K562 (cell line): ENCODE measurements around the gene GALM. TPM values are rescaled to one million over a fixed set of nuclear protein-coding genes. Genes with fewer than 3 reads are reported as not detected.
A peak's percentile ranks its signal among the peaks of the same experiment; 100 is the strongest.

ENCODE experiments used
- ATF1 ChIP-seq, 2 experiments: fragments of 450-650 bp in 1 of 2; IDR thresholded peaks; 2 replicates each; pipeline ENCODE4 v1.6.1; 2016; ENCODE audit warnings: missing compliant biosample characterization in 1 of 2, missing genetic modification characterization in 1 of 2
- CBX8 ChIP-seq: fragments of 200-600 bp; sonication (generic); IDR thresholded peaks from 2 replicates; pipeline ENCODE4 v1.6.1; 2012; ENCODE audit warnings: borderline replicate concordance, mixed run types, low read depth, mild to moderate bottlenecking, moderate library complexity, mixed read lengths, low read length, control low read depth, inconsistent platforms; ENCODE audit not compliant: poor library complexity, severe bottlenecking; ENCODE audit errors: extremely low read depth
- GATAD2A ChIP-seq: fragments of 450-650 bp; IDR thresholded peaks from 2 replicates; pipeline ENCODE4 v1.6.1; 2017
- HDAC2 ChIP-seq: fragments of 450-650 bp; IDR thresholded peaks from 2 replicates; pipeline ENCODE4 v1.6.1; 2016; ENCODE audit warnings: mild to moderate bottlenecking
- MAFF ChIP-seq: IDR thresholded peaks from 2 replicates; pipeline ENCODE4 v1.6.1; 2012; ENCODE audit warnings: low read length, improper control_type of control experiment
- MAFK ChIP-seq: IDR thresholded peaks from 2 replicates; pipeline ENCODE4 v1.6.1; 2011; ENCODE audit warnings: low read length, improper control_type of control experiment
- MCM5 ChIP-seq: fragments of 450-650 bp; IDR thresholded peaks from 2 replicates; pipeline ENCODE4 v1.6.1; 2016; ENCODE audit warnings: low read depth
- NELFE ChIP-seq: IDR thresholded peaks from 2 replicates; pipeline ENCODE4 v1.6.1; 2011; ENCODE audit warnings: mild to moderate bottlenecking; ENCODE audit not compliant: insufficient read depth, insufficient read length
- NRF1 ChIP-seq, 2 experiments: fragments of 450-650 bp; IDR thresholded peaks in 1 of 2; conservative IDR thresholded peaks in 1 of 2; 2 replicates each; pipeline ENCODE4 v1.6.1; 2014; ENCODE audit warnings: mild to moderate bottlenecking in 2 of 2
- RFX7 ChIP-seq: fragments of 250-450 bp; sonication (Bioruptor Pico); IDR thresholded peaks from 2 replicates; pipeline ENCODE4 v1.5.1; 2021; ENCODE audit warnings: mild to moderate bottlenecking
- SAFB2 ChIP-seq: fragments of 200-400 bp; formaldehyde crosslinking; IDR thresholded peaks from 2 replicates; pipeline ENCODE4 v1.6.1; 2018; ENCODE audit warnings: borderline replicate concordance, low read length, low read depth, moderate library complexity; ENCODE audit not compliant: severe bottlenecking
- SIX5 ChIP-seq, 2 experiments: IDR thresholded peaks; 2 replicates each; pipeline ENCODE4 v1.6.1; 2011; ENCODE audit warnings: low read length in 2 of 2, borderline replicate concordance in 1 of 2, low read depth in 1 of 2, mild to moderate bottlenecking in 1 of 2, moderate library complexity in 1 of 2; ENCODE audit not compliant: insufficient read depth in 1 of 2
- SMAD2 ChIP-seq: fragments of 150-350 bp; IDR thresholded peaks from 2 replicates; pipeline ENCODE4 v1.6.1; 2014; ENCODE audit warnings: low read depth, mild to moderate bottlenecking, low read length
- SPI1 ChIP-seq: IDR thresholded peaks from 2 replicates; pipeline ENCODE4 v1.6.1; 2011; ENCODE audit warnings: low read depth, low read length, control low read depth, borderline replicate concordance
- ZC3H8 ChIP-seq: fragments of 450-650 bp; IDR thresholded peaks from 2 replicates; pipeline ENCODE4 v1.6.1; 2017
- ZFP30 ChIP-seq: fragments of 250-450 bp; sonication (Bioruptor Pico); IDR thresholded peaks from 2 replicates; pipeline ENCODE4 v1.8.0; 2022; ENCODE audit warnings: moderate library complexity, mild to moderate bottlenecking, inconsistent platforms, borderline replicate concordance
- polyA plus RNA-seq, 8 experiments: library from polyadenylated mRNA; depleted of rRNA in 4 of 8; stranded (reverse) in 5 of 8; unstranded in 3 of 8; fragments of >200 nt; fragmentation: Nextera tagmentation in 2 of 8; fragmentation: Illumina TruSeq in 1 of 8; extraction: Ambion mirVana in 2 of 8; extraction: Trizol in 1 of 8; gene quantifications; 2 replicates each; pipeline versions ENCODE4 v1.2.1 to v1.2.3, GENCODE V29; 2011 to 2014; ENCODE audit warnings: inconsistent platforms in 1 of 8, missing spikeins in 1 of 8
- total RNA-seq, 7 experiments: library from RNA; depleted of rRNA in 6 of 7; stranded (reverse); fragments of >200 nt in 6 of 7; fragmentation: Illumina TruSeq in 2 of 7; extraction: Trizol in 2 of 7; gene quantifications; 2 replicates each; pipeline versions ENCODE4 v1.2.1 to v1.2.3, GENCODE V29; 2011 to 2021; ENCODE audit warnings: low replicate concordance in 1 of 7
- TF ChIP-seq, protein P1 (sequence below), 2 experiments: fragments of 200-800 bp in 1 of 2; sonication (Bioruptor generic) in 1 of 2; sonication (generic) in 1 of 2; formaldehyde crosslinking in 1 of 2; IDR thresholded peaks in 1 of 2; conservative IDR thresholded peaks in 1 of 2; 2 replicates each; pipeline versions ENCODE4 v1.5.0 to v1.6.1; 2016 to 2020; ENCODE audit warnings: missing compliant biosample characterization in 1 of 2, missing genetic modification characterization in 1 of 2, missing genetic modification reagents in 1 of 2
- TF ChIP-seq, protein P2 (sequence below): sonication (generic); formaldehyde crosslinking; IDR thresholded peaks from 2 replicates; pipeline ENCODE4 v1.9.0; 2022; ENCODE audit warnings: mild to moderate bottlenecking, missing genetic modification reagents
- TF ChIP-seq, protein P3 (sequence below): sonication (generic); formaldehyde crosslinking; IDR thresholded peaks from 2 replicates; pipeline ENCODE4 v1.9.0; 2022; ENCODE audit warnings: mild to moderate bottlenecking, missing genetic modification reagents
- TF ChIP-seq, protein P4 (sequence below): sonication (generic); formaldehyde crosslinking; IDR thresholded peaks from 2 replicates; pipeline ENCODE4 v1.4.0; 2020; ENCODE audit warnings: mild to moderate bottlenecking, missing genetic modification reagents
- TF ChIP-seq, protein P5 (sequence below): sonication (generic); formaldehyde crosslinking; IDR thresholded peaks from 2 replicates; pipeline ENCODE4 v1.8.0; 2022; ENCODE audit warnings: missing genetic modification reagents, mild to moderate bottlenecking, moderate library complexity, borderline replicate concordance

The GALM gene
- total and polyA plus RNA-seq, 9 of the 15 experiments (the other 6 are each of a cell fraction or from before 2014, with no cell fraction given): 22.1 to 51.7 (median 27.9) TPM

DNA sequence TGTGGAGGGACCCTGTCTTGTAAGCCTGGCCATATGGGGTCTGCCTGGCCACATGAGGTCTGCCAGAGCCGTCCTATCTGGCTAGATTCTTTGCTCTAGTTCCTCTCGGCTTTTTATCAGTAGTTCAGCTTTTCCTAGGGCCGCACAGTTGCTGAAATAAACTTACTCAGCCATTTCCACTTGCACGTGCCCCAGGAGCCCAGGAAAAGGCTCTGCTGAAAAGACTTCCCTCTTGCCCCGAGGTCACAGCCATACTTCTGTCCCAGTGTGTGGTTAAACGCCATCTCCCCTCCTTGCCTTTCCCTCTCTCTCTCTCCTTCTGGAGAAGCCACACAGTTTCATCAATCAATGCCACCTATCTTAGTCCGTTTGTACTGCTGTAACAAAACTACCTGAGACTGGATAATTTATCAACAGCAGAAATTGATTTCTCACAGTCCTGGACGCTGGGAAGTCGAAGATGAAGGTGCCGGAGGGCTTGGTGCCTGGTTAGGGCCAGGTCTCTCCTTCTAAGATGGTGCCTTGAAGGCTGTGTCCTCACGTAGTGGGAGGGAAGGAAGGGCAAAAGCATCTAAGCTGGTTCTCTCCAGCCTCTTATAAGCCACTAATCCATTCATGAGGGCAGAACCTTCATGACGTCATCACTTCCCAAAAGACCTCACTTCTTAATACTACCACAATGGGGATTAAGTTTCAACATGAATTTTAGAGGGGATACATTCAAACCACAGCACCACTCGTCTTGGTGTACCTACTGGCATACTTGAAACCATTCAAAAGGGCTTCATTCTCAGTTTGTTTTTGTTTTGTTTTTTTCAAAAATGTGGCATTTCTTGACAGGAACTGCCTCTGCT is 11.2 kb upstream of the GALM start (continued):
- TF ChIP-seq, protein P1, sequence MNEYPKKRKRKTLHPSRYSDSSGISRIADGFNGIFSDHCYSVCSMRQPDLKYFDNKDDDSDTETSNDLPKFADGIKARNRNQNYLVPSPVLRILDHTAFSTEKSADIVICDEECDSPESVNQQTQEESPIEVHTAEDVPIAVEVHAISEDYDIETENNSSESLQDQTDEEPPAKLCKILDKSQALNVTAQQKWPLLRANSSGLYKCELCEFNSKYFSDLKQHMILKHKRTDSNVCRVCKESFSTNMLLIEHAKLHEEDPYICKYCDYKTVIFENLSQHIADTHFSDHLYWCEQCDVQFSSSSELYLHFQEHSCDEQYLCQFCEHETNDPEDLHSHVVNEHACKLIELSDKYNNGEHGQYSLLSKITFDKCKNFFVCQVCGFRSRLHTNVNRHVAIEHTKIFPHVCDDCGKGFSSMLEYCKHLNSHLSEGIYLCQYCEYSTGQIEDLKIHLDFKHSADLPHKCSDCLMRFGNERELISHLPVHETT (CRISPR knock-in tag; conservative IDR thresholded peaks at IDR 0.05 in 1 of 2, IDR thresholded peaks at IDR 0.05 in 1 of 2): peak in 1 of 2 experiments; percentile 46; a peak in 1 of 4 replicates
- TF ChIP-seq MAFK (0 out of 2 replicates have a peak, but pooled peaks have one; percentile 22), CBX8 (no peak), ATF1 (CRISPR knock-in tag; IDR thresholded peaks at IDR 0.05) (no peak), ATF1 (tag; IDR thresholded peaks at IDR 0.05) (peak; percentile 86), SMAD2 (no peak), ZFP30 (CRISPR knock-in tag) (no peak), SIX5 (IDR thresholded peaks at IDR 0.05; ENCODE audit: borderline replicate concordance in 1 of 2, insufficient read depth in 1 of 2, low read depth in 1 of 2, low read length in 2 of 2) (no peak), NRF1 (conservative IDR thresholded peaks at IDR 0.05 in 1 of 2, IDR thresholded peaks at IDR 0.05 in 1 of 2) (no peak), ZC3H8 (no peak), SAFB2 (no peak), RFX7 (CRISPR knock-in tag) (no peak), NELFE (no peak), SPI1 (0 out of 2 replicates have a peak, but pooled peaks have one; percentile 1), GATAD2A (no peak), MCM5 (no peak), MAFF (peak; percentile 43; the same call in 1 of the 2 replicates), HDAC2 (0 out of 2 replicates have a peak, but pooled peaks have one; percentile 20)
- TF ChIP-seq, protein P2, sequence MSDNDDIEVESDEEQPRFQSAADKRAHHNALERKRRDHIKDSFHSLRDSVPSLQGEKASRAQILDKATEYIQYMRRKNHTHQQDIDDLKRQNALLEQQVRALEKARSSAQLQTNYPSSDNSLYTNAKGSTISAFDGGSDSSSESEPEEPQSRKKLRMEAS (CRISPR knock-in tag): peak; percentile 48; the same call in 1 of the 2 replicates
- TF ChIP-seq, protein P3, sequence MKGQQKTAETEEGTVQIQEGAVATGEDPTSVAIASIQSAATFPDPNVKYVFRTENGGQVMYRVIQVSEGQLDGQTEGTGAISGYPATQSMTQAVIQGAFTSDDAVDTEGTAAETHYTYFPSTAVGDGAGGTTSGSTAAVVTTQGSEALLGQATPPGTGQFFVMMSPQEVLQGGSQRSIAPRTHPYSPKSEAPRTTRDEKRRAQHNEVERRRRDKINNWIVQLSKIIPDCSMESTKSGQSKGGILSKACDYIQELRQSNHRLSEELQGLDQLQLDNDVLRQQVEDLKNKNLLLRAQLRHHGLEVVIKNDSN (CRISPR knock-in tag): peak; percentile 44; the same call in 1 of the 2 replicates
- TF ChIP-seq, protein P4, sequence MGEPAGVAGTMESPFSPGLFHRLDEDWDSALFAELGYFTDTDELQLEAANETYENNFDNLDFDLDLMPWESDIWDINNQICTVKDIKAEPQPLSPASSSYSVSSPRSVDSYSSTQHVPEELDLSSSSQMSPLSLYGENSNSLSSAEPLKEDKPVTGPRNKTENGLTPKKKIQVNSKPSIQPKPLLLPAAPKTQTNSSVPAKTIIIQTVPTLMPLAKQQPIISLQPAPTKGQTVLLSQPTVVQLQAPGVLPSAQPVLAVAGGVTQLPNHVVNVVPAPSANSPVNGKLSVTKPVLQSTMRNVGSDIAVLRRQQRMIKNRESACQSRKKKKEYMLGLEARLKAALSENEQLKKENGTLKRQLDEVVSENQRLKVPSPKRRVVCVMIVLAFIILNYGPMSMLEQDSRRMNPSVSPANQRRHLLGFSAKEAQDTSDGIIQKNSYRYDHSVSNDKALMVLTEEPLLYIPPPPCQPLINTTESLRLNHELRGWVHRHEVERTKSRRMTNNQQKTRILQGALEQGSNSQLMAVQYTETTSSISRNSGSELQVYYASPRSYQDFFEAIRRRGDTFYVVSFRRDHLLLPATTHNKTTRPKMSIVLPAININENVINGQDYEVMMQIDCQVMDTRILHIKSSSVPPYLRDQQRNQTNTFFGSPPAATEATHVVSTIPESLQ (CRISPR knock-in tag): no peak
- TF ChIP-seq, protein P5, sequence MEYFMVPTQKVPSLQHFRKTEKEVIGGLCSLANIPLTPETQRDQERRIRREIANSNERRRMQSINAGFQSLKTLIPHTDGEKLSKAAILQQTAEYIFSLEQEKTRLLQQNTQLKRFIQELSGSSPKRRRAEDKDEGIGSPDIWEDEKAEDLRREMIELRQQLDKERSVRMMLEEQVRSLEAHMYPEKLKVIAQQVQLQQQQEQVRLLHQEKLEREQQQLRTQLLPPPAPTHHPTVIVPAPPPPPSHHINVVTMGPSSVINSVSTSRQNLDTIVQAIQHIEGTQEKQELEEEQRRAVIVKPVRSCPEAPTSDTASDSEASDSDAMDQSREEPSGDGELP (CRISPR knock-in tag): 0 out of 2 replicates have a peak, but pooled peaks have one; percentile 32
